WTC11 (cell line): Measurements from ENCODE around the gene EXOC4. TPM values are rescaled to one million over a fixed set of nuclear protein-coding genes. Genes with fewer than 3 reads are reported as not detected.

ENCODE experiments used
- ATAC-seq: fragments of 200-7000 bp; cut with Tn5 transposase; 2 replicates; pipeline ENCODE4 v1.10.0; 2021; ENCODE audit warnings: mild to moderate bottlenecking, moderate library complexity
- CTCF ChIA-PET: fragments of 300-600 bp; sonication (Branson Sonifier 250); formaldehyde crosslinking; loops from one replicate; lab custom pipeline; 2021; ENCODE audit warnings: antibody characterized with exemption; lab: Charles Lee
- POLR2A ChIA-PET: fragments of 350-600 bp; sonication (Branson Sonifier 250); formaldehyde crosslinking; loops from one replicate; lab custom pipeline; 2021; ENCODE audit warnings: antibody characterized with exemption; lab: Charles Lee
- DNase-seq: peaks from one replicate; pipeline ENCODE4 v3.0.0; 2021; ENCODE audit warnings: low spot score
- H3K27ac Mint-ChIP-seq: 2 replicates; pipeline ENCODE4 v1.8.0; 2021; ENCODE audit warnings: mixed read lengths
- H3K27me3 Mint-ChIP-seq: 2 replicates; pipeline ENCODE4 v1.8.0; 2021; ENCODE audit warnings: low read depth, mild to moderate bottlenecking, moderate library complexity, mixed read lengths
- H3K36me3 Mint-ChIP-seq: 2 replicates; pipeline ENCODE4 v1.8.0; 2021; ENCODE audit warnings: mixed read lengths
- H3K4me1 Mint-ChIP-seq: 2 replicates; pipeline ENCODE4 v1.8.0; 2022; ENCODE audit warnings: mixed read lengths
- H3K4me3 Mint-ChIP-seq: 2 replicates; pipeline ENCODE4 v1.8.0; 2021; ENCODE audit warnings: mild to moderate bottlenecking, moderate library complexity, mixed read lengths
- H3K9me3 Mint-ChIP-seq: 2 replicates; pipeline ENCODE4 v1.8.0; 2021; ENCODE audit warnings: mixed read lengths
- AFF4 ChIP-seq: sonication (generic); formaldehyde crosslinking; IDR thresholded peaks from 2 replicates; pipeline ENCODE4 v1.8.1; 2023; ENCODE audit warnings: mild to moderate bottlenecking, missing genetic modification reagents, borderline replicate concordance
- CBFB ChIP-seq: sonication (generic); formaldehyde crosslinking; IDR thresholded peaks from 2 replicates; pipeline ENCODE4 v1.8.1; 2022; ENCODE audit warnings: mild to moderate bottlenecking, low read depth, missing genetic modification reagents
- CDX4 ChIP-seq: fragments of 250-450 bp; sonication (Bioruptor Pico); IDR thresholded peaks from 2 replicates; pipeline ENCODE4 v1.9.0; 2021; ENCODE audit warnings: moderate library complexity, mild to moderate bottlenecking, inconsistent platforms, borderline replicate concordance
- EMX1 ChIP-seq: fragments of 250-450 bp; sonication (Bioruptor Pico); IDR thresholded peaks from 2 replicates; pipeline ENCODE4 v1.8.0; 2021; ENCODE audit warnings: mild to moderate bottlenecking
- HMGA2 ChIP-seq: fragments of 250-450 bp; sonication (Bioruptor Pico); IDR thresholded peaks from 2 replicates; pipeline ENCODE4 v1.4.0; 2021; ENCODE audit warnings: mild to moderate bottlenecking, moderate library complexity
- MAX ChIP-seq: sonication (generic); formaldehyde crosslinking; IDR thresholded peaks from 2 replicates; pipeline ENCODE4 v1.8.0; 2022; ENCODE audit warnings: mild to moderate bottlenecking, missing genetic modification reagents
- MXD4 ChIP-seq: fragments of 250-450 bp; sonication (Bioruptor Pico); IDR thresholded peaks from 2 replicates; pipeline ENCODE4 v1.8.0; 2021; ENCODE audit warnings: mild to moderate bottlenecking, moderate library complexity, borderline replicate concordance
- RELA ChIP-seq: sonication (generic); formaldehyde crosslinking; IDR thresholded peaks from 2 replicates; pipeline ENCODE4 v1.8.1; 2022; ENCODE audit warnings: missing genetic modification reagents, mild to moderate bottlenecking, borderline replicate concordance
- ZBTB21 ChIP-seq: sonication (generic); formaldehyde crosslinking; IDR thresholded peaks from 2 replicates; pipeline ENCODE4 v1.8.1; 2023; ENCODE audit warnings: mild to moderate bottlenecking, missing genetic modification reagents, borderline replicate concordance
- ZNF219 ChIP-seq: sonication (generic); formaldehyde crosslinking; IDR thresholded peaks from 2 replicates; pipeline ENCODE4 v1.8.0; 2023; ENCODE audit warnings: missing genetic modification reagents, mild to moderate bottlenecking, borderline replicate concordance
- ZNF263 ChIP-seq: sonication (generic); formaldehyde crosslinking; IDR thresholded peaks from 2 replicates; pipeline ENCODE4 v1.8.1; 2022; ENCODE audit warnings: low read depth, mild to moderate bottlenecking, moderate library complexity, missing genetic modification reagents
- ZNF281 ChIP-seq: sonication (generic); formaldehyde crosslinking; IDR thresholded peaks from 2 replicates; pipeline ENCODE4 v1.8.0; 2023; ENCODE audit warnings: mild to moderate bottlenecking, missing genetic modification reagents
- ZNF425 ChIP-seq: fragments of 250-450 bp; sonication (Bioruptor Pico); conservative IDR thresholded peaks from 2 replicates; pipeline ENCODE4 v1.9.0; 2021; ENCODE audit warnings: mild to moderate bottlenecking
- ZNF532 ChIP-seq: fragments of 250-450 bp; sonication (Bioruptor Pico); IDR thresholded peaks from 2 replicates; pipeline ENCODE4 v1.9.0; 2021; ENCODE audit warnings: mild to moderate bottlenecking, borderline replicate concordance
- total RNA-seq: library from RNA; stranded (reverse); gene quantifications from 3 replicates; pipeline ENCODE4 v1.2.3, GENCODE V29; 2021

EXOC4 gene
- total RNA-seq, 1 experiment from 2014 or later: 62.0 TPM

GRCh38 chr7:133885213-133885612, 632.3 kb downstream of the EXOC4 start (continued):
- TF ChIP-seq ZBTB21 (CRISPR knock-in tag): no peak
- TF ChIP-seq ZNF425: no peak
- TF ChIP-seq CDX4 (CRISPR knock-in tag): no peak

GRCh38 chr7:133886086-133886485, 633.2 kb downstream of the EXOC4 start:
- peaks cover 4% of the 10 kb centered on the region; the same call in 1 of the 2 replicates for H3K9me3 Mint-ChIP-seq
- H3K4me3 Mint-ChIP-seq: no peak overlapping the region
- peaks cover 4% of the 10 kb centered on the region for H3K4me1 Mint-ChIP-seq
- POLR2A ChIA-PET: no interaction called here
- H3K27ac Mint-ChIP-seq: no peak overlapping the region
- CTCF ChIA-PET: no interaction called here
- ATAC-seq (no peak), DNase-seq (no peak)
- no peaks in the 10 kb centered on the region for H3K27me3 Mint-ChIP-seq
- peaks cover 5% of the 10 kb centered on the region; the same call in 1 of the 2 replicates for H3K36me3 Mint-ChIP-seq
- TF ChIP-seq CBFB (CRISPR knock-in tag) (no peak), ZNF219 (CRISPR knock-in tag) (no peak), HMGA2 (CRISPR knock-in tag) (no peak), ZNF263 (CRISPR knock-in tag) (no peak), RELA (CRISPR knock-in tag) (no peak), MXD4 (no peak), ZNF532 (CRISPR knock-in tag) (no peak), AFF4 (CRISPR knock-in tag) (no peak), EMX1 (CRISPR knock-in tag) (no peak), MAX (CRISPR knock-in tag) (no peak), ZNF281 (CRISPR knock-in tag) (no peak)
